ENCODE measurements around the gene PHPT1.
A peak's percentile ranks its signal among the peaks of the same experiment; 100 is the strongest.

The PHPT1 gene

DNA sequence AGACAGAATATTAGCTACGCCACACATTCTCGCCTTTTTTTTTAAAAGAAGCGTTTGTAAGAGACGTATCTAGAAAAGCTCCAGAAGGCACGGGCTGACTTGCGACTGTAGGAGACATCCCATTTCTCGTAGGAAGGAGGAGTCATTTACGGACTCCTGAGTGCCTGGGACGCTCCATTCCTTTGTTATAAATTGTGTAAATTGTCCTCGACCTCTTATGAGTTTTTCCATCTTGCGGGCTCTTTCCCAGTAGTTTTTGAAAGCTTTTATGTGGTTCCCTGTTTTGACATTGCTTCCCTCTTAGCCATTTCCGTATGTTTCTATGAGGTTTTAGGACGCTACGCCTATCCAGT, 40.4 kb upstream of the PHPT1 start:
- H3K4me3 ChIP-seq (ENCODE audit: low read depth, low read length): peak overlapping the region; percentile 86
- DNase-seq (ENCODE audit: low read depth): no peak
- no peak for TF ChIP-seq CTCF (IDR thresholded peaks at IDR 0.05; ENCODE audit: low read depth, low read length, missing control alignments)
- in situ Hi-C loops (cut with HindIII; ENCODE audit: low sequenced_read_pairs): no loop called here

DNA sequence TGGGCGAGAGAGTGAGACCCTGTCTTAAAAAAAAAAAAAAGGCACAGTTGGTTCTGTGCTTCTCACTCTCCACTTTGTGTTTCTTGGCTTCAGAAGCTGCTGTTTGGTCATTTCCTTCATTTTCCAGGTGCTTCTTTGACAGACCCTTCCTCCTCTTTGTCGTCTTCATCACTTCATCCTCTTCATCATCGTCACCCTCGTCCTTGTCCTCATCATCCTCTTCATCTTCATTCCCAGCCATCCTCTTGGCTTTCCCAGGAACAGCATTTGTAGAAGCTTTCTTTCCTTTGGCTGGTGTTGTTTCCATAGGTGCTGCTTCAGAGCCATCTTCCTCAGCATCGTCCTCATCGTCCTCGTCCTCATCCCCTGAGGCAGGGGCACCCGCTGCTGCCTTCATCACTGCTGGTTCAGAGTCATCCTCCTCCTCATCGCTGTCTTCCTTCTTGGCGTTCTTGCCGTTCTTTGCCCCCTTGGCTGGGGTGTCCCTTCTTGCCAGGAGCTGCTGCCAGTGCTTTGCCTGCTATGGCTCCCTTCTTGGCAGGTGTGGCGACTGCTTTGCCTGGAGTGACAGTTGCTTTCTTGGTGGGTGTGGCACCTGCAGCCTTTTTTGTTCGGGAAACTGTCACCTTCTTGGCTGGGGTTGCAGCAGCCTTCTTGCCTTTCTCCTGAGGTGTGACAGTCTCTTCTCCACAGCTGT, 34.3 kb upstream of the PHPT1 start:
- TF ChIP-seq CTCF (IDR thresholded peaks at IDR 0.05; ENCODE audit: low read depth, low read length, missing control alignments): no peak
- H3K4me3 ChIP-seq (ENCODE audit: low read depth, low read length): no peak overlapping the region
- in situ Hi-C loops (cut with HindIII; ENCODE audit: low sequenced_read_pairs): loop anchor here (10.0 kb wide), 1 partner anchor 70 kb away; the partner anchor contains the start of gene TRAF2
- no peak for DNase-seq (ENCODE audit: low read depth)

DNA sequence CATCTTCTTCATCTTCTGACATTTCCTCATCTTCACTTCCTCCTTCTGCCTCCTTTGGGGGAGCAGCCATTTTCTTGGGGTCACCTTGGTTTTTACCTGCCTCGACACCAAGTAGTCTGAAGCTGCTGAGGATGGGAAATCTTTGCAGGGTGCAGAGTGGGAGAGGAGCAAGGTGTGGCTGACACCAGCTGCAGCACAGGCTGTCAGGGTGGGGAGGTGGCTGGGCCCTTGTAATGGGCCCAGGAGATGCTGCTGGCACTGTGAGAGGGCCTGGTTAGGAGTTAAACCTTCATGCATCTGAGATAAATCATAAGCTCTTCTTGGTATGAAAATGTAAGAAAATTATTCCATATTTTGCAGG, 33.8 kb upstream of the PHPT1 start:
- no peak for DNase-seq (ENCODE audit: low read depth)
- TF ChIP-seq CTCF (IDR thresholded peaks at IDR 0.05; ENCODE audit: low read depth, low read length, missing control alignments): no peak
- in situ Hi-C loops (cut with HindIII; ENCODE audit: low sequenced_read_pairs): loop anchor here (10.0 kb wide), 1 partner anchor 69 kb away; the partner anchor contains the start of gene TRAF2
- no peak overlapping the region for H3K4me3 ChIP-seq (ENCODE audit: low read depth, low read length)

DNA sequence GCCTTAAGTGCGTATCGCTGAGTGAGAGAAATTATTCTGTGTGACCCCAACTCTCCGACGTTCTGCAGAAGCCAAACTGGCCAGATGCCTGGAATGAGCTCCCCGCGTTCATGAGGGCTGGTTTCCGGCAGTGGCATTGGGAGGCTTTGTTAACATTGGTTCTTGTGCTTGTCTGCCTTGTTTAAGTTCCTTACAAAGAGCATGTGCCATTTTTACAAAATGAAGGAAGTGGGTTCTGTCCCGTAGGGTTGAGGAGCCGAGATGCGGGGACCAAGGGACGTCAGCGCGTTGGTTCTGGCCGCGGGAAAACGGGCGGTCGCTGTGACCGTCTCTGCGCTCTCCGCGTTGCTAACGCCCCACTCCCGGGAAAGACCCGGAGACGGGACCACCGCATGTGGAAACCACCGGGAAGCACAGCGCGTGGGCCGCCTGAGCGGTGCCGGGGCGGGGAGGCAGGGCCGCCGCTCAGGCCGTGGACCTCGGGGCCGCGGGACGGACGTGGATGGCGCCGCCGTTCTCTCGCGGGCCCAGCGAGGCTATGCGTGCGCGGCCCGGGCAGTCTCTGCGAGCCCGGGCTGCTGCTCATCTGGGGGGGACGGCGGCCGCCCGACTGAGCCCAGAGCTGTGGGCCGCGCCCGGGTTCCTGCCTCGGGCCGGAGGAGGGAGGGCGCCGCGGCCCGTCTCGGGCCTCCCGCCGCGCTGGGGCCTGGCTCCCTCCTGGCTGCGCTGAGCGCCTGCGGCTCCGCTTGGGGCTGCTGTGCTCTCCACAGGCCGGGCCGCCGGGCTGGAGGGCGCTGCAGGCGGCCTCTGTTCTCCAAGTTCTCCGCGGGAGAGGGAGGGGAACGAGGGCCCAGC, 28.0 kb upstream of the PHPT1 start:
- H3K4me3 ChIP-seq (ENCODE audit: low read depth, low read length): peak overlapping the region; percentile 26
- no peak for DNase-seq (ENCODE audit: low read depth)
- no peak for TF ChIP-seq CTCF (IDR thresholded peaks at IDR 0.05; ENCODE audit: low read depth, low read length, missing control alignments)
- in situ Hi-C loops (cut with HindIII; ENCODE audit: low sequenced_read_pairs): no loop called here

GRCh38 chr9:136821826-136822544, 27.2 kb upstream of the PHPT1 start:
- TF ChIP-seq CTCF (IDR thresholded peaks at IDR 0.05; ENCODE audit: low read depth, low read length, missing control alignments): no peak
- H3K4me3 ChIP-seq (ENCODE audit: low read depth, low read length): peak overlapping the region; percentile 26
- in situ Hi-C loops (cut with HindIII; ENCODE audit: low sequenced_read_pairs): no loop called here

More at GRCh38 chr9:136821826-136822544, 27.2 kb upstream of the PHPT1 start:
- no peak for DNase-seq (ENCODE audit: low read depth)
